HG03103 (cell line): ENCODE results near the gene ZDHHC14.
"Not testable (repeated sequence)": the region's sequence is repeated elsewhere in the genome, so short reads cannot be mapped to it uniquely, and the experiment has no call there.

Source experiments
- ATAC-seq: cut with Tn5 transposase; IDR thresholded peaks from one replicate; pipeline ENCODE4 v1.9.1; 2021; ENCODE audit warnings: low read depth; ENCODE audit not compliant: unreplicated experiment

Gene ZDHHC14

GRCh38 chr6:157402996-157403685 is 22.2 kb downstream of the ZDHHC14 start:
- no peak for ATAC-seq

- ATAC-seq: no peak
Observed at GRCh38 chr6:157403686-157404051, 22.7 kb downstream of the ZDHHC14 start.

GRCh38 chr6:157405986-157406385 is 25.0 kb downstream of the ZDHHC14 start:
- no peak for ATAC-seq

DNA sequence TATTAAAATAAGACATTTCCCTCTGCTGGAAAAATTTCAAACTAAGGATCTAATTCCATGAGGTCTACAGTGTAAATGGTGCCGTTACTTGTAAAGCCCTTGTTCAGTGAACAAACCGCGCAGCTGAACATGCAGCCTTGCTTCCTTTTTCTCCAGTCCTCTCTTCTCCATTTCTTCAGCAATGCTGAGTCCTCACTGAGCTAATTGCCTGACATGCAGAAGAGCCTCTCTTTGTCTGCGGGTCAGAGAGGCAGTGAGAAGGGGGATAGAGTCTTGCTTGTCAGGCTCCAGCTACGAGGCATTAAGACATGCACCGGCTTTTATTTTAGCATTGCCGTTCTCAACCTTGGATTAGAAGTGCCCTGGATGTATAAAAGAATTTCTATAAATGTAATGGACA is 25.7 kb downstream of the ZDHHC14 start:
- ATAC-seq: no peak

DNA sequence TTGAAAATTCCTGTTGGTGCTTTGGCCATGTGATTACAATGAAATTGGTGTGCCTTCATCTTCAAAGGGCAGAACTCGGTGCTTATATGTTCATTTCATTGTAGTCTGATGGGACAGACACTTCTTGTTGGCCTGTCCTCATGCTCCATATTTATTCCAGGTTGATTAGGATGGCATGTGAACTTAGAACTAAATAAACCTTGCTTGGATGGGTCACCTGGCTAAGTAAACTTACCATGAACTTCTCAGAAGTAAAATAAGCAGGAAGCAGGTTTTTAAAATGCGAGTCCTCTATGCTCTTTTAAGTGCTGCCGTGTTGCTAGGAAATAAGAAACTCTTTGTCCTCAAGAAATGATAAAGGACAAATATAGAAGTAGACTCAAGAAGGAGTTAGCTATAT is 26.7 kb downstream of the ZDHHC14 start:
- no peak for ATAC-seq

DNA sequence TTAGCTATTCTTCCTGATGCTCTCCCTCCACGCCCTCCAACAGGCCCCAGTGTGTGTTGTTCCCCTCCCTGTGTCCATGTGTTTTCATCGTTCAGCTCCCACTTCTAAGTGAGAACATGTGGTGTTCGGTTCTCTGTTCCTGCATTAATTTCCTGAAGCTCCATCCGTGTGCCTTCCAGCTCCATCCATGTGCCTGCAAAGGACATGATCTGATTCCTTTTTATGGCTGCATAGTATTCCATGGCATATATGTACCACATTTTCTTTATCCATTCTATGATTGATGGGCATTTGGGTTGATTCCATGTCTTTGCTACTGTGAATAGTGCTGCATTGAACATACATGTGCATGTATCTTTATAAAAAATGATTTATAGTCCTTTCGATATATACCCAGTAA is 27.4 kb downstream of the ZDHHC14 start:
- not testable (repeated sequence) for ATAC-seq

DNA sequence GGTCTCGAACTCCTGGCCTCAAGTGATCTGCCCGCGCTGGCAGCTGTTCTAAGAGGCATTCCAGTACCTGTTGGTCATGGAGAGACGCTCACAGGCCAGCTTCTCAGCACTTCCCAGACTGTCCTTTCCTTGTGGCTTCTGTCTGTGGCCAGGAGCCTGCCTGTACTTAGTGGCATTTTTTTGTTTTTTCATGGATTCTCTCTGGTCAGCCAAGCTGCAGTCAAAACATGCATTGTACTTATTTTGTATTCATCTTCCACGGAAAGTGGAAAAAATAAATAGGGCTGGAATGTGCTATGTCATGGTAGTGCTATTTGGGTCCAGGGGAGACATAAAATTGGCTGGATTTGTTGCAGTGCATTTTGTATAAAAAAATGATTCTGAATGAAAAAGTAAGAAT is 29.1 kb downstream of the ZDHHC14 start:
- no peak for ATAC-seq

GRCh38 chr6:157411368-157411767 is 30.4 kb downstream of the ZDHHC14 start:
- ATAC-seq: no peak

DNA sequence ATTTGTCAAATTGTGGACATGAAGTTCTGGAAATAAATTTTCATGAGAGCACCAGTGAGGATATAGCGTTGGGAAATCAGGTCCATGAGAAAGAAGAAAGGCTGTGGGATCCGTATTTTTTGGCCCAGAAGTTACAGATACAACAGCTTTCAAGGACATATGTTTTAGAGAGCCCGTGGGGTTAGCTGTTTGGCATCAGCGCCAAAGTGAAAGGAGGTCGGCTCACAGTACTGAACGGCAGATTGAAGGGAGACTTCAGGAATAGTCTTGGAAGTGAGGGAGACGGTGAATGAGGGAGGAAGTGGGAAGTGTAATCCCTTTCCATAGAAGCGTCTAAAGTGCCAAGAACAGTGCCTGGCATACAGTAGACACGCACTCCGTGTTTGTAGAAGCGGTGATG is 31.8 kb downstream of the ZDHHC14 start:
- no peak for ATAC-seq

DNA sequence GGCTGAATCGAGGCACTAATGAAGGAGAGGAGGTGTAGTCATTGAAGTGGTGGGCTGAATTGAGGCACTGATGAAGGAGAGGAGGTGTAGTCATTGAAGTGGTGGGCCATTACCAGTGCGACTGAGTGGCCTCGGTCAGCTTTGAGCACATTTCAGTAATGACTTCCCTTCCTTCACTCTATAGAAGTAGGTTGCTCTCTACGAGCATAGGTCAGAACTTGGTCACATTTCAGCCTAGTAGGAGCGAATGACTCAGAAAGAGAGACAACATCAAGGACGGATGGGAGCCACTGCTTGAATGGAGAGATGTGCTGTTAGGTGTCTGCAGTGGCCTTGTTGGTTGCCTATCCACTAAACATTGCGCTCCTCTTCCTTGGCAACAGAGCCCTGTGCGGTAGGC is 39.5 kb downstream of the ZDHHC14 start:
- no peak for ATAC-seq

DNA sequence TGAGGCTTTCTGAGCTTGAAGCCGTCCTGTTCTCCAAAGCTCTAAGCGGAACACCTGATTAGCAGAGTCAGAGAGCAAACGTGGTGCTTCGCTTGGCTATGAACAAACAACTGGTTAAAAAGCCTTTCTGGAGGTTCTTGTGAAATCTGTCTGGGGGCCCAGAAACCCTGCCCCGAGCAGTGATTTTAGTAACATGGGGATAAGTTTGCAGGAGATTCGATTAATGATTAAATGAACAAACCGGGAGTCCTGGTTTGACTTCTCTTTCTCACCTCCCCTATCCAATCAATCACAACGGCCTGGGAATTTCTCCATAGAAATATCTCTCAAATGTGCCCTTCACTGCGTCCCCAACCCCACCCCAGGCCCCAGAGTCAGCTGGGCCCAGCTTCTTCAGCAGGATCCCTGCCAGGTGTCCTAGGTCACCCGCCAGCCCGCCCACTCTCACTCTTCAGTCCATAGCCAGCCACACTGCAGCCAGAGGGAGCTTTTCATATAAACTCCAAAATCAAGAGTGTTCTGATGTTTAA is 43.6 kb downstream of the ZDHHC14 start:
- no peak for ATAC-seq

DNA sequence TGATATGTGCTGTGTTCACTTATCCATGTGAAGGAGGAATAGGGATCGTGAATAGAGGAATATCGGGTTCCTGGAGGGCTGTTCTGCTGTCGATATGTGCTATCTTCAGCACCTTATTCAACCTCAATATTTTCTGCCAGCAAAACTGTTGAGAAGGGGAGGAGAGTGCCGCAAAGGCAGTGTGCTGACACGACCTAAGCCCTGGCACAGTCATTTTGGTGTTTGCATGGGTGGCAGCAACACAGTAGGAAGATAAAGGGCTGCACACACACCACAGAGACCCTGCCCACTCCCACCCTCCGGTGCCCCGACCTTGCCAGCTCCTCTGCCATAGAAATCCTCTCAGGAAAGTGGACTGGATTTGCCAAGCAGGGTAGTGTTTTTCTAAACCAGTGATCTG is 47.0 kb downstream of the ZDHHC14 start:
- ATAC-seq: no peak

DNA sequence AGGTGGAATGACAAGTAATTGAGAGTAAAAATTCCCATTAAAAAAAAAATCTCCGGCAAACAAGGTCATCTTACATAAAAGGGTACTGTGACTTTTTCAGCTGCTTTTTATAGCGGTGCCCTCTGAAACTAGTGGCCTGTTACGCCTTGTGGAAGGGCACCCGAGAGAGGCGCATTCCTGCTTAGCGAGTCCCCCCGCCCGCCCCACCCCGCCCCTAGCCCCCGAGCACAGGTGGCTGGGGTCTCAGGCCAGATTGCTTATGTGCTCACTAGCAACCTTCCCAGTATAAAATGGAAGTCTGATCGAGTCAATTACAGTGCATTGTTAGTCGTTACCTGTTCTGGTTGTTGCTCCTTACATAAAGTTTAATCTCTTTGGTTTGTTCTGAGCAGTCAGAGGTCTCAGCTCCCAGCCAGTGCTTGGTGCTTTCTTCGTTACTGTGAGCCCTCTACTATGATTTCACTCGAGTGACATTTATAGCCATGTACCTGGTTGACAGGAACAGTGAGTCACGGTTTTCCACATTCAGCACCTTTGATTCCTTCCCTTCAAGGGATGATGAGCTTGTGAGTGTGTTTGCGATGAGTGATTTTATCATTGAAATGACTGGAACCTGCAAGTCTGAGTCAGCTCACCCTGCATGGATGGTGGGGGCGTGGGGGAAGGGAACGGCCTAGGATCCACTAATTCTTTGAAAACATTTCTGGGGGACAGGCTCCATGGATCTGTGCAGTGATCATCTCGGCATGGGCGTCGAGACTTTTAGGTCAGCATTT is 47.6 kb downstream of the ZDHHC14 start:
- ATAC-seq: no peak

DNA sequence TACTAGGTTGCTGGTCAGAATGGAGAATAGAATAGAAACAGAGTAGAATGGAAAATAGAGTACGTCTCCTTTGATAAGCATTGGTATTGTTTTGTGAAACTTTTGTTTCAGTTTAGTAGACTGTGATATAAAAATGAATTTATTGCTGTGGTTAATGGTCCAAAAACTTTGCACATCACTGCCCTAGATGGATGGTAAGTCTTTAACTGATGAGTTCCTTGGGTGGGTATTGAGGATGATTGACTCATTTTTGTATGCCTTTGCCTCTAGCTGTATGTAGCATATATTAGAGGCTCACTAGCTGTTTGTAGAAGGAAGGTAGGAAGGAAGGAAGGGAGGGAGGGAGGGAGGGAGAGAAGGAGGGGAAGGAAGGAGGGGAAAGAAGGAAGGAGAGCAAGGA is 48.3 kb downstream of the ZDHHC14 start:
- ATAC-seq: no peak

DNA sequence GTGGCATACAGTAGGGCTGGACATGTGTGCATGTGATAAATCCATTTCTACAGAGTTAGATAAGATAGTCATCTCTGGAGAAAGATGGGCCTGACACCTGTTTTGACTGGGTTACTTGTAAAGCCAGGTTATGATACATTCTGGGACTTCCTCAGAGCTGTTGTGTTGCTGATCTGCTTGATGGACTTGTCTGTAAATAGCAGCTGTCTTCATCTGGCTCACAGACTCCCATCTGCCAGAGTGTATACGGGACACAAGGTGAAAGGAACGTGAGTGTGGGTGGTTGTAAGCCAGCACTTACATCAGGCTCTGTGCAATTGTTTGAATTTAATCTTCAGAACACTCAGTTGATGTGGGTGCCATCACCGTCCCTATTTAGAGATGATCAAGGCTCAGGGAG is 49.8 kb downstream of the ZDHHC14 start:
- no peak for ATAC-seq

- no peak for ATAC-seq
Observed at GRCh38 chr6:157432231-157432891, 51.4 kb downstream of the ZDHHC14 start.

GRCh38 chr6:157432892-157433265 is 51.9 kb downstream of the ZDHHC14 start:
- ATAC-seq: no peak

DNA sequence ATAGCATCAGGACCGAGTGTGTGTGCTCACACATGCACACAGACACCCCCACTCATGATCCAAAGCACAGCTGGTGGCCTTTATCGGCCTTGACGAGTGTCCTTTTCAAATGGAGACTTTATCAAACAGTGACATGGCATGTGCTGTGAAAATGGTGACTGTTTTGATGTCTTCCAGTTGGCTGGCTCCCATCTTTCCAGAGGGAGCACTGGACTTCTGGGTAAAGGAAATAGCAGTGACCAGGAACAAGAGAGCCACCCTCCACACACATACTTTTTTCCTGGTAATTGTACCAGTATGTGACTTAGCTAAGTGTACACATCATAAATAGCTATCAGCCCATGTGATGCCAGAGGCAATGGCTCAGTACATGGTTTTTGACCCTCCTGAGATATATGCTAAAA is 52.7 kb downstream of the ZDHHC14 start:
- ATAC-seq: no peak

GRCh38 chr6:157434349-157435033 is 53.5 kb downstream of the ZDHHC14 start:
- ATAC-seq: no peak

DNA sequence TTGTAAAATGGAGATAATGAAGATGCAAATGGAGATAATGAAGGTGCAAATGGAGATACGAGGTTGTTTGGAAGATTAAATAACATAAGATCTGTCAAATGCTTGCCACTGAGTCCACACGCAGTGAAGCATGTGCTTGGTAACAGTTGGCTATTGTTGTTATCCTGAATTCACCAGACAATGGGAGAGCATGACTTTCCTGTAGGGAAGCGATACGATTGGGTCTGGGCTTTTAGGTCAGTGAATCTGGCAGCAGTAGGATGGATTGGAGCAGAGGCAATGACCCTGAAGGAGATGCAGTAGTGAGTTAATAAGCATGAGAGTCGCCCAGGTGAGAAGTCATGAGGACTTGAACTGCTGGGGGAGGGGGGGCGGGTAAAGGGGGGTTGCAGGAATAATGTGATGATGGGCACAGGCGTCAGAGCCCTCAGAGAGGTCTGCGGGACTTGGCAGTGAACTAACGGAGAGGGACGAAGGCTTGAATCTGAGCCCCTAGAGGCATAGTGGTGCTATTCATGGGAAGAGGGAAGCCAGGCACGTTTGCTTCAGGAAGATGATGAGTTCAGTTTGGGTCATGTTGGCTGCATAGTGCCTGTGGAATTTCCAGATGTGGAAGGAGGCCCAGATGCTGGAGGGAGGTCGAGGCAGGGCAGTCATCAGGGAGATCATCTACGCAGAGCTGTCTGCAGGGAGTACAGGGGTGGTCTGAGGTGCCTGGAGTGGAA is 55.4 kb downstream of the ZDHHC14 start:
- no peak for ATAC-seq
